Activated CD8-positive, alpha-beta memory T cell treated with anti-CD3 and anti-CD28 coated beads for 1 hour (primary cell): Measurements from ENCODE around the gene TLE1.
"Not testable (repeated sequence)": the region's sequence is repeated elsewhere in the genome, so short reads cannot be mapped to it uniquely, and the experiment has no call there.

ENCODE experiments used
- DNase-seq, 2 donors: peaks; one replicate each; pipeline ENCODE4 v3.0.0-alpha.2; 2020; ENCODE audit warnings: low read depth in 1 of 2; ENCODE audit errors: extremely low read depth in 1 of 2

The TLE1 gene

DNA sequence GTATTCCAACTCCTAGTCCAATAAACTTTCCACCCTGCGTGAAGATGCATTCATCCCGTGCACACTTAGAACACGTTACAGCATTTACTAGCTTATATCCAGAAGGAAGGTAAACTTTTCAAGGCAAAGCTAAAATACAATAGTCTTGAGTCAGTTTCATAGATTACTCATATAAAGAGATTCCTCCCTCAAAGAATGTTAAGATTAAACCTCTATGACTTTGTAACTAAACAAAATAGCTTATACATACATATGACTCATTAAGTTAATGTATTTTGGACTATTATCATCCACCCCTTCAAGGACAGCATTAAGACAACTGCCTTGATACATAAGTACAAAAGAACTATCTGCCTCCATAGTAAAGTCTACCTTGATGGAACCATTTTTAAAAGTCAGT lies 36.1 kb downstream of the TLE1 start:
- no peak for DNase-seq

DNA sequence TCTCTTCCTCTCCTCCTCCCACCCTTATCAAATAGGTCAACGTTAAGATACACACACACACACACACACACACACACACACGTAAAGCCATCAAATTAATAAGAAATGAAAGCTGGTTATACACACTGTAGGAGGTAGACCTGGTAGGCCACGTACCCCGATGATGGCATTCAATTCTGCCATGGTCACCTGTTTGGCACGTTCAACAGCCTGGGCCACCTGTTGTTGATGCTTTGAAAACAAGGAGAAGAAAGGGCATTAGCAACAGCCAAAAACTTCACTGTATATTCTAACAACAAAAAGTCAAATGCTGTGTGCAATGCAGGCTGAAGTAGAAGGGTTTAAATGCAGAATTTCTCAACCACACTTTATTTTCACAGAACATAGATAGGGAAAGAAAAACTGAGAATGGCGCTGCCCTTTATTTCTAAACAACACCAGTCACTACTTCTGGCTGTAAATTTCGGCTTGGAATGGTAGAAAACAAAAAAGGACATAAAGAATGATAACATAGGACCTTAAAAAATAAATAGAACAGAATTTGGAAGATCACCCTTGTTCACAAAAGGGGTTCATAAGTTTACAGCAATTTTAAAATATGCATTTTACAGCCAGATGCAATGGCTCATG lies 37.2 kb downstream of the TLE1 start:
- no peak for DNase-seq

DNA sequence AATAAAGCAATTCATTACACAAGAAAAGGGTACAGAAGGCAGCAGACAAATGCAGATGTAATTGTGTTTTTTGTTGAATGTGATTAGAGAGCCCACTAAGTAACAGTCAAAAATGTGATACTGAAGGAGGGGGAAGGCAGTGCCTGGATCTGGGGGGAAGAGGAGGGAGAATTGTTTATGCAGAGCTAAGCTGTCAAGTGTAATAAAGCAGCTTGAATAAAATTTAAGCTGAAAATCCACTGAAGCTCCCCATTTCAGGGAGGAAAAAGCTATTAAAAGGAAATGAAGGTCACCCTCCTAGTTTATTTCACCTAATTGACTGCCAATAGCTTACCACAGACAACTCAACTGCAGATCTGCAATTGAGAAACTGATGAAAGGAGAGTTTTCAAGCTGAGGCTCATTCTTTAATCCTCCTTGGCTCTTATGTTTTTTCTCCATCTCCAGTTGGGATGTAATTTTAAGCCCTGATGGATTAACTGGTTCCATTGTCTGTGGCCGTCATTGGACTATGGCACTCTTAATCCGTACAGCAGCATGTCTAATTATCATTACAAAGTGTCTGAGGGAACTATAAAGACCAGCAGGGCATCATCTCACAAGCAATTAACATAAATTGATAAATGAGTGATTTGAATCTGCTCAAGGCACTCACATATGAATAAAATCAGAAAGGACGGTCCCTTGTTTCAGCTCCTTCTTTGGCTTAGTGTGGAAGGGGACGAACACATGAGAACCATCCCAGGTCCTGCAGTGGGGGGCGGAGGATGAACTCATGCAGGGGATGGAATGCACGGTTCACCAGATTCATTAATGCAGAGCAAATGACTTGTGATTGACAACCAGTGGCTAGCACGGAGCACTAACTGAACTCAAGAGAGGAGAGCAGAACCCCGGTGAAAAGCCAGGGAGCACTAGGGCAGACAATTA lies 38.5 kb downstream of the TLE1 start:
- no peak for DNase-seq

DNA sequence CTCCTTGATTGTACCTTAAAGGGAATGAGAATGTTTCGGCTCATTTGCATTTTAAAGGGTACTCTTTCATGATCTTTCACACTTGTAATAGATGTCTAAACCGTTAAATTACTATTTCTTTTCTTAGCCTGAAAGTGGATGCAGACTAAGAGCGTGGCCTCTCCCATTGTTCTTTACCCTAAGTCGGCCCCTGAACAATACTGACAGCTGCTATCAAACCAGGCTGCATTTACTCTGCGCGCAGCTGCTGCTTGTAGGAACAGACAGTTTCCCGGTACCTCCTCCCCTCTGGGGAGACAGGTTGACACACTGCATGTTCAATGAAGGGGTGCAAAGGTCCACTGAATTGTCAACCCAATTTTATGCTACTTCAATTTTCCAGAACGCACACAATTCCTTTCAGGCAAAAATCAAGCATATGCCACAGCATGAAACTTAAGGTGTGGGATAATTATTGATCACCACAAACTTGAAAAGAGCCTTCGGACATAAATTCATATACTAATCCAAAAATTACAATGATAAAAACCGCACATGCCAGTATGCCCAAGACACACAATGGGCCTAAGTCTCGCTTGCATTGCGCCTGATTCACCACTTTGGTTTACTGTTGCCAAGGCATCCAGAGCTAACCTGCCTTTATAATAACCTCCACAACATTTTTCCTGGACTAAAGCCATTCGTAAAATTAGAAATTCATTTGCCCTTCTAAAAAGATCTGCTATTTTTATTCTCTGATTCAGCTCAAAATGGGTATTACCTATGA lies 39.7 kb downstream of the TLE1 start:
- no peak for DNase-seq

DNA sequence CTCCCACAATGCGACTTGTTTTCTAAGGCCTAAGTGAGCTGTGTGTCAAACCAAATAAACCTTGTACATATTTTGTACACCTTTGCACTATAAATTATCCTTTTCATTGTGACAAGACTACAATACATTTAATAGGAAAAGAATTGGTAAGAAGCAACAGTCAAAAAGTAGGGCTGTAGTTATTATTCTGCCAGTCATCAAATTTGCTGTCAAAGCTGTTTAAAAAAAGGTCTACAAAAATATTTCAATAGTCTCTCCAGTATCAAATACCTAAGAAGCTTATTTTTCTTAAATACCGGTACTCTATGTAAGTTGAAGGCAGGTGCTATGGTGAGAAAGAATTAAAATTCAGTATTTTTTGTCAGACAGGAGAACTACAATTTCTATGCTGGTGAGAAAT lies 40.5 kb downstream of the TLE1 start:
- no peak for DNase-seq

DNA sequence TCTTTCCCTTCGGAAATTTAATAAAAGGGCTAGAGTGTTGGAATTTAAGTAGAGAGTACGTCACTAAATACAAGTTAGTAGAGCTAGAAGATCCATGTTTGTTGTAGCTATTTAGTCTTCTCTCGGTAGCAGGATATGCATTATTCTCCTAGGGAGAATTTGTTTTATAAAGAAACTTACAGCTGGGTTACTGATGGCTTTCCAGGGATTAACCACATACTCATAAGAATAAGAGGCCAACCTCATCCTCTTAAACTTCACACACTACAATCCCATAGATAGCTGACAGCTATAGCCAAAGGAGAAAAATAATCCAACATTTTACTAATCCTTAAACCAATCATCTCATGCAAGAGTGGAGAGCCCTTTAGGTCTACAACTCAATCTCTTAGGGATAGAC lies 43.0 kb downstream of the TLE1 start:
- DNase-seq, result no peak

DNA sequence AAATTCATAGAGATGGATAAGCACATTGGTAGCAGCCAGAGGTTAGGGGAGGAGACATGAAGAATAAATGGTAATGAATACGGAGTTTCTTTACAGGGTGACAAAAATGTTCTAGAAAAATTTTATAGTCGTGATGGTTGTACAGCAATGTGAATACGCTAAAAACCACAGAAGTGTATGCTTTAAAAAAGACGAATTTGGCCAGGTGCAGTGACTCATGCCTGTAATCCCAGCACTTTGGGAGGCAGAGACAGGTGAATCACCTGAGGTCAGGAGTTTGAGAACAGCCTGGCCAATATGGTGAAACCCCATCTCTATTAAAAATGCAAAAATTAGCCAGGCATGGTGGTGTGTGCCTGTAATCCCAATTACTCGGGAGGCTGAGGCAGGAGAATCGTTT lies 44.8 kb downstream of the TLE1 start:
- DNase-seq, result not testable (repeated sequence)

DNA sequence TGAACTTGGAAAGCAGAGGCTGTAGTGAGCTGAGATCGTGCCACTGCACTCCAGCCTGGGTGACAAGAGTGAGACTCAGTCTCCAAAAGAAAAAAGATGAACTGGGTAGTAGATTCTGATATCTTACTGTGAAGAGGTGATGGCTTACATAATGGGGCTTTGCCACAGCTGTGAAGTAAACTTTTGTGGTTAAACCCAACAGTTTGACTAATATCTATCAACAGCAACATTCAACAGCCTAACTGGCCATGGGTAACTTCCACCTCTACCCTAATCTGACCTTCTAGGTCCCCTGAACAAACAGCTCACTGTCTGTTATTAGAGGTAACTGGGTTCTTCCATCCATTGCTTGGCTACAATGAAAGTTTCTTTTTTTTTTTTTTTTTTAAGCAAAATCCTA lies 52.1 kb downstream of the TLE1 start:
- no peak for DNase-seq

DNA sequence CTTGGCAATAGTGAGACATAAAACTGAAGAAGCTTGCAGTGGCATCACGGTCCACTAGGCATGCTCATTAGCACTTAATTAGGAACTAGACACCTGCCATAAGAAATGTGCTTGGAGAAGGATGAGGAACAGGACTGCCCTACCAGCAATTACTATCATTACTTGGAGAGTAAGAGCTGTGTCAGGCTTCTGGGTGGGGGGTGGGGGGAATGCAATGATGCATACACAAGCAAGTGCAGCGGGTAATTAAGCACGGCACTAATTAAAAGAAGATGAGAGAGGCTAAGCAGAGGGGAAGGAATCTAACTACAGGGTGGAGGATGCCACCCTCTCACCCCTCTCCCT lies 53.1 kb downstream of the TLE1 start:
- no peak for DNase-seq

DNA sequence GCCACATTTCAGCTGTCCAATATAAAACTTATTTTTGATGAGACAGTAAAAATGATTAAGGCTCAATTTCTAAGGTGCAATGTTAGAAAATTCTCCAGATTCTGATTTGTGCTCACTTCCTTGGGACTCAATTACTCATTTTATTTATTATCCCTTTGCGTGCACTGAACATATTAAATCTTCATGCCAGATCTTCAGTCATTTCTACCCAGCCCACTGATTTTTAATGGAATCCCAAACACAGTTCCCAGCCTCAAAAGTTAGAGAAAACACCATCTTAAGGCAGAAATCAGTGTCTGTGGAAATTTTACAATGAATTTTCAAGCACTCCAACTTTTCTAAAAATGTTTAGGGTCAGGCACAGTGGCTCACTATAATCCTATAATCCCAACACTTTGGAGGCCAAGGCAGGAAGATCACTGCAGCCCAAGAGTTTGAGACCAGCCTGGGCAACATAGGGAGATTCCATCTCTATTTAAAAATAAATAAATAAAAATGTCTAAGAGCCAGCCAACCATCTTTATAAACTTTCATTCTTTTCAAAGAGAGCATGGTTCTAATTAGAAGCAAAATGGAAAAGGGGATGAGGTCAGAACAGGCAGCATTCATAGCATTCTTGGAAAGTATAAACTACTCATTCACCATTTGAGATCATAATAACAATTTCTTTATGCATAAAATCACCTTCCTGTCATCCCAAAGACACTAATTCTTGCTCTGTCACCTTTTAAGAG lies 53.7 kb downstream of the TLE1 start:
- DNase-seq, result no peak

DNA sequence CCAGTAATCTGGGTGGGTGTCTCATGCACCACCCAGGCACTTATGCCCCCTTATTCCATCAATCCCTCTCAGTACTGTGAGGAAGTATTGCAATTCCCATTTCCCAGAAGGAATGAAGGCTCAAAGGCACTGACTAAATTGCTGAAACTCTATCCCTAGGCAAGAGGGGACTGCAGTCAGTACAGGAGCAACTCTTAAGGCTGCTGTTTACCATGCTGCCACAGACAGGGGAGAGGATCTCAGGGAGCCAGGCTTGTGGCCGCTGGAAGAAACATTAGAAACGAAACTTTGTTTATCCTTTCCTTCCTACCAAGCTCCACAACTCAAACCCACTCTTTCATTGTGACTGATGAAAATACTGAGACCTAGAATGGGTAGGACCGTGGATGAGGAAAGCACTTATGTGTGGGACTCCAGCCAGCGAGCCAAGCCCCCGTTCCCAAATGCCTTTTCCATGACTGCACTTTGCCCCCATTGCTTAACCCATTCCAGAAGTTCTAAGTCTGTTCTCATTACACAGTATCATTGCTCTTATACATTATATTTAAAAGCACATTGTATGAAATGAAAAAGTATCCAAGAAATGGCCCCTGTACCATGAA lies 54.3 kb downstream of the TLE1 start:
- DNase-seq, result no peak

DNA sequence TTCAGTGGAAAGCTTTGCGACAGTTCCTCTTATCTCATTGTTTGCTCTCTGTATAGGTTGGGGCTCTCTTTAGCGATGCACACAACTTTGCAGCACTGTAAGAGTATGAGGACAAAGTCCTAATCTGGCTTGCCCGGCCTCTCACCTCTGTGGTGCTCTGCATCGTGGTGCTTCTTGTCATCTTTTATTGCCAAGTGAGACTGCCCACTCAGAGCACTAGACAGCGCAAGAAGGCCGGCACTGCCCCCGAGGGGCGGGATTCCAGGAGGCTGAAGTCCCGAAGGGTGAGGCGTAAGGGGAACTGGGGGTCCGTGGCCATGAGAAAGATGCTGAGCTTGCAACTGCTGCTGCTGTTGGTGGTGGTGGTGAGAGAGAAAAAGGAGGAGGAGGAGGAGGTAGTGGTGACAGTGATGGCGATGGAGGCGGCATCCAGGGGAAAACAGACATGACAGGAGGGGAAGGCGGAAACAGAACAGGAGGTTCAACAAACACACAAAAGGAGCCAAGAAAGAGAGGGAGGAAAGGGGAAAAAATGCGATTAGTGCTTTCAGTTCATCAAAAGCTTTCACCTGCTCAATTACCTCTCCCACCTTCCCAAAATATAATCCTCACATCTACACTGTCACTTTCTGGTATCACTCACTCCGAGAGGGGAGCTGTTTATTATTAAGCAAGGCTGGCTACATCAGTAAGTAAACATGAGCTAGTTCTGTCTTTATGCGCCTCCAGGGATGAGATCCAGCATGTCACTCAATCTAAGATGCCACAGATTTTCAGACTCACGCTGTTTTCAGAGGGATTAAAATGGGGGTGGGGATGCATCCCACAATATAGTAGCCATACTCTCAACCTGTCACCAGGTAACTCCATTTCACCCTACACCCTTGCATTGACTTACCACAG lies 55.1 kb downstream of the TLE1 start:
- no peak for DNase-seq

DNA sequence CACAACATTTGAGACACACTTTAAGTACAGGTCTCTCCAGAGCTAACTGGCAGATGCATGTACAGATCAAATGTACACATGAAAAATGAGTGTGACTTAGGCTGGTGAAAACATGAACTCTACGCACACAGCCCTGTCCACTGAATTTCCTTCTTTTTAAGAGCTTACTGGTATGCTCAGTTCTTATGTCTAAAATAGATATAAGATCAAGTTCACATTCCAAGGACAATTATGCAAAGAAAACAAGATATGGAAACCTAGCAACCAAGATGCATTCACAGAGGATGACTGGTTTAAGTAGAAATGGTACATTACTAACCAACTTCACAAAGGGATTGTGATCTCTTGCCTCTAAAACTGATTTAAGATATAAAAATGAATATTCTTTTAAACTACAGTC lies 56.7 kb downstream of the TLE1 start:
- DNase-seq, result no peak

DNA sequence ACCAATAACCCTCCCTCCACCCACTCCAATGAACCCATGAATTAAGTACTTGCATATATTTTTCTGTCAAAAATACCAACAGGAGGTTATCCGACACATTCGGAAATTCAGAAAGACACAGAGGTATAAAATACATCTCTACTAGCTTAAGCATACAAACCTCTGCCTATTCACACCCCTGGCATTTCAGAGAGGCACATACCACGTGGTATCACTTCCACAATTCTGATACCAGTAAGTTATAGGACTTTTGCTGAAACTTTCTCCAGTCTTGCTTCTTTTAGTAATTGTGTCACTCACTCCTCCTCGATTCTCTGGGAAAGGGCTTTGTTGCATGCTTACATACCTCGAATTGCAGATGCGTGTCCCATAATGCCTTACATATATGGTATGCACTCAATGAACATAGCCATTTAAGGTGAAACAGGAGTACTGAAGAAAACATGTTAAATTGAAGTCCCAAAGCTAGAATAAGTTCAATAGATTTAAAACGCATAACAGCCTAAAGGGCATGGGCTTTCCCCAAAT lies 58.1 kb downstream of the TLE1 start:
- DNase-seq, result no peak

DNA sequence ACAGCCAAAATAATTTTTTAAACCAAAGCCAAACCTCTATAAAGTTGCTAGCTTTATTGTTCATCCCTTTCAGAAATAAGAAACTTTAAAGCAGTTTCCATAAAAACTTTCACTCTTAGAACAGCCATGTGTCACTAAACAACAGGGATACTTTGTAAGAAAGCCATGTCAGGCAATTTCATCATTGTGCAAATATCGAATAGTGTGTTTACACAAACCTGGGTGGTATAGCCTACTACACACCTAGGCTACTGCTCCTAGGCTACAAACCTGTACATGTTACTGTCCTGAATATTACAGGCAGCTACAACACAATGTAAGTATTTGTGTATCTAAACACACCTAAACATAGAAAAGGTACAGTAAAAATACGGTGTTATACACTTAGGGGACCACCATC lies 59.9 kb downstream of the TLE1 start:
- no peak for DNase-seq

DNA sequence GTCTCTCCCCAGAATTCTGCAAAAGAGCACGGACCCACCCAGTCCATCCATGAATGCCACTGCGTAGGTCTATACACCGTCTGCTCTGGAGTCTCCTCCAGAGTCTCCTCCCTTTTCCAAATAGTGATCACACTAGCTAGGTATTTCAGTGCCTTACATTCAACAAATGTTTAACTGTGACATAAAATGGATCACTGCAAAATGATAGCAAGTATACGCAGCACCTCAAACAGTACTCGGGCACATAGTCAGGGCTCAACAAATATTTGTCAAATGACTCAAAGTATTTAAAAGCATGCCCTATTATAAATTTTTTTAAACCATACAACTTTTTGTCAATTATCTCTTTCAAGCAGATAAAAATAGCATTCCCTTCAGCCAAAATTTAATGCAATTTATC lies 60.5 kb downstream of the TLE1 start:
- no peak for DNase-seq

DNA sequence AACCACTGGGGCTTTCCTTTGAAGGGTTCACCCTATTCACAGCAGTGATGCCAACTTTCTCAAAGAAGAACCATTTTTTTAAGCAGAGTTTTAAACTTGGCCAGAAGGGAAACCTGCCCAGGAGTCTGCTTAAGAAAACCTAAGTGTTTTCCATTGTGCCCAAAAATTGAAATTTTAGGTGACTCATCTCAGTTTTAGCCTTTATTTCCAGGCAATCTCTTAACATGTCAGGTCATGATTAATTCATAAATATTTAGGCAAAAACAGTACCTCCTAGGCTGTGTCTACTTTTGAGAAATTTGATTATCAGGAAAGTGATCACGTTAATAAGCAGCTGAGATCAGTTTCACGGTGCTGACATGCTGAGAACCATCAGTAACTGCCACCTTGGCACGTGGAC lies 61.9 kb downstream of the TLE1 start:
- no peak for DNase-seq

DNA sequence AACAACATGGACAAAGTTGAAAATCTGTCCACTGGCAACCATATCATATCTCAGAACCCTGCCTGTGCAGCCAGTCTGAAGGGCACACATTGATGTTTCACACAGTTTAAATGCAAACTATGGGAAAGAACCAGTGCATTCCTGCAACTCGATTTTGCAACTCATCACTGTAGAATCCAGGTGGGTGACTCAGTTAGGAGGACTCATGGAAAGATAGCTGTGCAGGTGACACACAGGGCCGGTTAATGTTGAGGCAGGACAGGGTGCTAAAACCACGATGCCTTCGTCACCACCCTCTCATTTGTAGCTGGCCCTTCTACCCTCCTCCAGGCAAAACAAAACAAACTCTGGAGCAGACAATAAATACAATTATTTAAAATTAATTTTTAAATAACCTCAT lies 62.8 kb downstream of the TLE1 start:
- no peak for DNase-seq

DNA sequence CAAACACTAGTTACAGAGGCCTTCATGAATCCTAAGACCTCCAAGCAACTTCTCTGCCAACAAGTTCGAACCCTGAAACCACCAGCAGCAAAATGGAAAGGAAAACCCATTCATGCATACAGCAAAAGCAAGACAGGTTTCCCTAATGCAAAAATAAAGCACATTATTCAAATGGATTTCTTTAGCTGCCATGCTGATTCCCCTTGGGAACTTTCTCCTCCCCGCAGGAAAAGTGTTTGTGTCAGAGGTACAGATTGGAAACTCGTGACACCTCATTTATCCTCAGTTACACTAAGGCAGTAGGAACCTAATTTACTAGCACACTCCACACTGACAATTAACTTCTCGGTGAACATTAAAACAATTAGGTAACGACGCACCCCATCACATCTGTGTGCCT lies 63.4 kb downstream of the TLE1 start:
- no peak for DNase-seq

DNA sequence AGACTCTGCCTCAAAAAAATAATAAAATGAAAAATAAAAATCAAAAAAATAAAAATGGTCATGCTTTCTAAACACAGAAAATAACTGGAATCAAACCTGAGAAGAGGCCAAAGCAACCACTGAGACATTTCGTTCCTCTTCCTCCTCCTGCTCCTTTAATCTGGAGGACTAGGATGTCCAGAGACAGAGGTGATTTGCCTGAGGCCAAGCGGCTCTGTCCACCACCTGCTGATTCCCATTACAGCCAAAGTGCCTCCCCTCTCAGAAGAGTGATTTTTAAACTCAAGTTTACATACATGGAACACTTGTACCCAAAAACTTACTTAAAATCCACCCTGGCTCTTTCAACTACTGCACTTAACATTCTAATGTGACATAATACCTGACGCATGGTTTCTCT lies 65.6 kb downstream of the TLE1 start:
- DNase-seq, result no peak
